Measurements from ENCODE around the gene PXDN.

PXDN gene

GRCh38 chr2:1791685-1792435, 47.5 kb upstream of the PXDN start:
- ATAC-seq (ENCODE audit: insufficient read depth, low read depth) (no peak), DNase-seq (peak; percentile 6)
- H3K9ac ChIP-seq (ENCODE audit: low read depth, low read length): no peak overlapping the region
- no peaks in the 10 kb centered on the region for H3K36me3 ChIP-seq (ENCODE audit: insufficient read depth, low read length)
- H3K27me3 ChIP-seq (ENCODE audit: insufficient read depth, low read length, poor library complexity): peaks cover 6% of the 10 kb centered on the region
- H3K4me1 ChIP-seq (ENCODE audit: insufficient read depth, low read length): no peaks in the 10 kb centered on the region
- no peak for TF ChIP-seq EZH2 (IDR thresholded peaks at IDR 0.05; ENCODE audit: borderline replicate concordance, low read depth, low read length, severe bottlenecking)
- TF ChIP-seq, protein P1, sequence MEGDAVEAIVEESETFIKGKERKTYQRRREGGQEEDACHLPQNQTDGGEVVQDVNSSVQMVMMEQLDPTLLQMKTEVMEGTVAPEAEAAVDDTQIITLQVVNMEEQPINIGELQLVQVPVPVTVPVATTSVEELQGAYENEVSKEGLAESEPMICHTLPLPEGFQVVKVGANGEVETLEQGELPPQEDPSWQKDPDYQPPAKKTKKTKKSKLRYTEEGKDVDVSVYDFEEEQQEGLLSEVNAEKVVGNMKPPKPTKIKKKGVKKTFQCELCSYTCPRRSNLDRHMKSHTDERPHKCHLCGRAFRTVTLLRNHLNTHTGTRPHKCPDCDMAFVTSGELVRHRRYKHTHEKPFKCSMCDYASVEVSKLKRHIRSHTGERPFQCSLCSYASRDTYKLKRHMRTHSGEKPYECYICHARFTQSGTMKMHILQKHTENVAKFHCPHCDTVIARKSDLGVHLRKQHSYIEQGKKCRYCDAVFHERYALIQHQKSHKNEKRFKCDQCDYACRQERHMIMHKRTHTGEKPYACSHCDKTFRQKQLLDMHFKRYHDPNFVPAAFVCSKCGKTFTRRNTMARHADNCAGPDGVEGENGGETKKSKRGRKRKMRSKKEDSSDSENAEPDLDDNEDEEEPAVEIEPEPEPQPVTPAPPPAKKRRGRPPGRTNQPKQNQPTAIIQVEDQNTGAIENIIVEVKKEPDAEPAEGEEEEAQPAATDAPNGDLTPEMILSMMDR (IDR thresholded peaks at IDR 0.05; ENCODE audit: borderline replicate concordance, extremely low read depth, low read length, poor library complexity, severe bottlenecking): no peak
- no peak overlapping the region for H3K27ac ChIP-seq (ENCODE audit: low read length)
- no peaks in the 10 kb centered on the region for H4K20me1 ChIP-seq (ENCODE audit: insufficient read depth, low read length)
- H2AFZ ChIP-seq (ENCODE audit: low read depth, low read length): no peak overlapping the region
- no peak overlapping the region for H3K4me3 ChIP-seq (ENCODE audit: low read depth in 1 of 2, low read length in 2 of 2)
- H3K4me2 ChIP-seq (ENCODE audit: insufficient read depth, low read length): no peak overlapping the region
- no peaks in the 10 kb centered on the region for H3K9me3 ChIP-seq (ENCODE audit: insufficient read depth, low read length, severe bottlenecking)
- no peaks in the 10 kb centered on the region for H3K79me2 ChIP-seq (ENCODE audit: insufficient read depth, low read length)

- DNase-seq (no peak), ATAC-seq (ENCODE audit: insufficient read depth, low read depth) (no peak)
- Histone ChIP-seq H3K9ac (ENCODE audit: low read depth, low read length) (no peak overlapping the region), H3K27ac (ENCODE audit: low read length) (no peak overlapping the region), H3K4me1 (ENCODE audit: insufficient read depth, low read length) (no peaks in the 10 kb centered on the region), H4K20me1 (ENCODE audit: insufficient read depth, low read length) (no peaks in the 10 kb centered on the region), H3K4me3 (ENCODE audit: low read depth in 1 of 2, low read length in 2 of 2) (no peak overlapping the region), H3K27me3 (ENCODE audit: insufficient read depth, low read length, poor library complexity) (peaks cover 6% of the 10 kb centered on the region), H3K4me2 (ENCODE audit: insufficient read depth, low read length) (no peak overlapping the region), H3K9me3 (ENCODE audit: insufficient read depth, low read length, severe bottlenecking) (no peaks in the 10 kb centered on the region), H3K36me3 (ENCODE audit: insufficient read depth, low read length) (no peaks in the 10 kb centered on the region), H2AFZ (ENCODE audit: low read depth, low read length) (no peak overlapping the region), H3K79me2 (ENCODE audit: insufficient read depth, low read length) (no peaks in the 10 kb centered on the region)
- no peak for TF ChIP-seq EZH2 (IDR thresholded peaks at IDR 0.05; ENCODE audit: borderline replicate concordance, low read depth, low read length, severe bottlenecking)
- TF ChIP-seq, protein P1 (IDR thresholded peaks at IDR 0.05; ENCODE audit: borderline replicate concordance, extremely low read depth, low read length, poor library complexity, severe bottlenecking): no peak
Observed at GRCh38 chr2:1791006-1791605, 46.8 kb upstream of the PXDN start.

DNA sequence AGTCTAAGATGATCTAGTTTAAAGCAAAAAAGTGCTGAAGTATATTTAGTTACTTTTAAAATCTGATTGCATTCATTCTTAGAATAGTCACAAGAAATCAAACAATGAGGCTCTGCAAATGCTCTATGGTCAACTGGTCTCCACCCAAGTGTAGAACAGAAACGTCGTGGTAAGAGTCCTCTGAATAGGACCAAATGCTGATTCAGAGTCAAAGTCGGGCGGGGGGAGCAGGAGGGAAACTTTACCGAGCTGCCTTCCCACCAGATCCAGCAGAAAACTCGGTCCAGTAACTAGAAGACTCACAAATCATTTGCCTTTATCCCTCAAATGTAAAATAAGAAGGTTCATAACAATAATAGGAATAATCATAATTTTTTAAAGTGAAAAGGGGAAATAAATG, 46.2 kb upstream of the PXDN start:
- no peak for DNase-seq
- Histone ChIP-seq H2AFZ (ENCODE audit: low read depth, low read length) (no peak overlapping the region), H3K36me3 (ENCODE audit: insufficient read depth, low read length) (no peaks in the 10 kb centered on the region), H3K4me2 (ENCODE audit: insufficient read depth, low read length) (no peak overlapping the region), H3K9ac (ENCODE audit: low read depth, low read length) (no peak overlapping the region), H3K27ac (ENCODE audit: low read length) (no peak overlapping the region), H3K79me2 (ENCODE audit: insufficient read depth, low read length) (no peaks in the 10 kb centered on the region), H4K20me1 (ENCODE audit: insufficient read depth, low read length) (no peaks in the 10 kb centered on the region), H3K4me1 (ENCODE audit: insufficient read depth, low read length) (no peaks in the 10 kb centered on the region), H3K9me3 (ENCODE audit: insufficient read depth, low read length, severe bottlenecking) (no peaks in the 10 kb centered on the region), H3K27me3 (ENCODE audit: insufficient read depth, low read length, poor library complexity) (peaks cover 6% of the 10 kb centered on the region), H3K4me3 (ENCODE audit: low read depth in 1 of 2, low read length in 2 of 2) (no peak overlapping the region)
- TF ChIP-seq EZH2 (IDR thresholded peaks at IDR 0.05; ENCODE audit: borderline replicate concordance, low read depth, low read length, severe bottlenecking): no peak
- TF ChIP-seq, protein P1 (IDR thresholded peaks at IDR 0.05; ENCODE audit: borderline replicate concordance, extremely low read depth, low read length, poor library complexity, severe bottlenecking): no peak
- ATAC-seq (ENCODE audit: insufficient read depth, low read depth): no peak
